Tibial artery (tissue), 4 donors: ENCODE data around the gene ECI1.
A peak's percentile ranks its signal among the peaks of the same experiment; 100 is the strongest.

Source experiments
- DNase-seq, 2 donors: peaks; one replicate each; pipeline ENCODE4 v3.0.0-alpha.2; 2019
- H3K27ac ChIP-seq, 2 donors: fragments of 200-600 bp; sonication (generic) in 1 of 2; 1 replicate in 1 of 2; 2 replicates in 1 of 2; pipeline ENCODE4 v1.5.1; 2018 to 2019; ENCODE audit warnings: mild to moderate bottlenecking in 1 of 2
- H3K27me3 ChIP-seq, 2 donors: fragments of 200-600 bp; sonication (generic) in 1 of 2; one replicate each; pipeline versions ENCODE4 v1.5.1 to v1.6.0; 2016 to 2019
- H3K36me3 ChIP-seq, 3 donors: fragments of 200-600 bp; sonication (generic) in 2 of 3; one replicate each; pipeline ENCODE4 v1.5.1; 2016 to 2019; ENCODE audit warnings: mild to moderate bottlenecking in 2 of 3
- H3K4me1 ChIP-seq, 4 donors: fragments of 200-600 bp; sonication (generic) in 2 of 4; 1 replicate in 3 of 4; 2 replicates in 1 of 4; pipeline ENCODE4 v1.5.1; 2016 to 2019
- H3K4me3 ChIP-seq, 2 donors: fragments of 200-600 bp; sonication (generic) in 1 of 2; 1 replicate in 1 of 2; 2 replicates in 1 of 2; pipeline ENCODE4 v1.5.1; 2018 to 2019; ENCODE audit warnings: mild to moderate bottlenecking in 2 of 2
- H3K9me3 ChIP-seq, 3 donors: fragments of 200-600 bp; sonication (generic) in 1 of 3; one replicate each; pipeline ENCODE4 v1.5.1; 2016 to 2019
- CTCF ChIP-seq, 2 experiments: fragments of 200-600 bp in 1 of 2; fragments of 450-650 bp in 1 of 2; IDR thresholded peaks; one replicate each; pipeline ENCODE4 v1.5.1; 2017 to 2019; ENCODE audit warnings: antibody characterized with exemption in 2 of 2, mild to moderate bottlenecking in 1 of 2, moderate library complexity in 1 of 2
- intact Hi-C: fragments of 100-400 bp; cut with DNase I; formaldehyde crosslinking; loops from one replicate; pipeline ENCODE4 v1.15.0; 2023; ENCODE audit warnings: low total_unique reads

Gene ECI1

GRCh38 chr16:2197765-2198164 is 53.6 kb downstream of the ECI1 start:
- no peak for TF ChIP-seq CTCF (IDR thresholded peaks at IDR 0.05)
- H3K27ac ChIP-seq = no peak overlapping the region
- no peak for DNase-seq
- H3K4me3 ChIP-seq = no peak overlapping the region
- peaks cover 2 to 60% of the 10 kb centered on the region in 2 donors for H3K27me3 ChIP-seq
- intact Hi-C loops = no loop called here
- no peaks in the 10 kb centered on the region for H3K9me3 ChIP-seq
- H3K4me1 ChIP-seq = peaks cover 0 to 21% (median 16%) of the 10 kb centered on the region in 4 donors
- no peaks in the 10 kb centered on the region for H3K36me3 ChIP-seq

GRCh38 chr16:2196981-2197511 is 54.3 kb downstream of the ECI1 start:
- DNase-seq = no peak
- no peaks in the 10 kb centered on the region for H3K9me3 ChIP-seq
- no peak for TF ChIP-seq CTCF (IDR thresholded peaks at IDR 0.05)
- no peaks in the 10 kb centered on the region for H3K36me3 ChIP-seq
- H3K4me3 ChIP-seq = peak overlapping the region; percentile 32 to 33
- peaks cover 0 to 21% (median 16%) of the 10 kb centered on the region in 4 donors for H3K4me1 ChIP-seq
- peaks cover 2 to 64% of the 10 kb centered on the region in 2 donors for H3K27me3 ChIP-seq
- intact Hi-C loops = no loop called here
- no peak overlapping the region for H3K27ac ChIP-seq

- peak within 1 kb of the TSS; percentile 33 to 50 for H3K4me3 ChIP-seq
- peaks cover 0 to 21% (median 16%) of the 10 kb centered on the region in 4 donors for H3K4me1 ChIP-seq
- H3K27ac ChIP-seq = no peak within 1 kb of the TSS
- no peak for DNase-seq
- no peaks in the 10 kb centered on the region for H3K36me3 ChIP-seq
- no peaks in the 10 kb centered on the region for H3K9me3 ChIP-seq
- no peak for TF ChIP-seq CTCF (IDR thresholded peaks at IDR 0.05)
- H3K27me3 ChIP-seq = peaks cover 2 to 64% of the 10 kb centered on the region in 2 donors
- intact Hi-C loops = no loop called here
Observed at GRCh38 chr16:2196162-2196980, 55.0 kb downstream of the ECI1 start, which contains the start of gene CASKIN1. Gene CASKIN1, minus strand, starts transcription at chr16:2196605. Its CDS starts 173 bp downstream, at chr16:2196432.

GRCh38 chr16:2195322-2196161 is 55.8 kb downstream of the ECI1 start:
- no peak for DNase-seq
- Histone ChIP-seq H3K4me3 (peak overlapping the region; percentile 33 to 50), H3K27ac (no peak overlapping the region), H3K27me3 (peaks cover 2 to 64% of the 10 kb centered on the region in 2 donors), H3K4me1 (peaks cover 0 to 21% (median 16%) of the 10 kb centered on the region in 4 donors), H3K9me3 (no peaks in the 10 kb centered on the region), H3K36me3 (no peaks in the 10 kb centered on the region)
- intact Hi-C loops = no loop called here
- TF ChIP-seq CTCF (IDR thresholded peaks at IDR 0.05) = no peak

GRCh38 chr16:2194852-2195321 is 56.5 kb downstream of the ECI1 start:
- Histone ChIP-seq H3K36me3 (no peaks in the 10 kb centered on the region), H3K27ac (no peak overlapping the region), H3K9me3 (no peaks in the 10 kb centered on the region), H3K4me1 (peaks cover 0 to 21% (median 16%) of the 10 kb centered on the region in 4 donors), H3K27me3 (peaks cover 2 to 64% of the 10 kb centered on the region in 2 donors), H3K4me3 (no peak overlapping the region)
- intact Hi-C loops = no loop called here
- TF ChIP-seq CTCF (IDR thresholded peaks at IDR 0.05) = peak in 1 of 2 experiments; percentile 25
- no peak for DNase-seq
